Effector CD8-positive, alpha-beta T cell (primary cell): ENCODE data around the gene PLD4.
"Not testable (repeated sequence)": the region's sequence is repeated elsewhere in the genome, so short reads cannot be mapped to it uniquely, and the experiment has no call there.

ENCODE experiments used
- DNase-seq: peaks from one replicate; lab custom pipeline; 2025; lab: John Stamatoyannopoulos, UW

Gene PLD4

DNA sequence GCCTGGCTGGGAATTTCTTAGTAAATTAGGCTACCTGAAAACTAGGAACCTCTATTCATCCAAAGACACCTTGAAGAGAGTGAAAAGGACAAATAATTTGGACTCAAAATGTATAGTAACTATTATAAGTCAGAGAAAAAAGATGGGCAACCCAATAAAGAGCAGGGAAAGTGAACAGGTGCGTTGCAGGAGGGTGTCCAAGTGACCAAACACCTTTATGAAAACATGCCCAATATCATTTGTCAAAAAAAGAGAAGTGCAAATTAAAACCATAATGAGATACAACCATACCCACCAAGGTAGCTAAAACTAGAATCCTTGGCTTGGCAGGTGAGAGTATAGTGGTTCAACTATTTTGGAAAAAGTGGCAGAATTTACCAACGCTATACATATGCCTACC is 24.9 kb upstream of the PLD4 start:
- no peak for DNase-seq

DNA sequence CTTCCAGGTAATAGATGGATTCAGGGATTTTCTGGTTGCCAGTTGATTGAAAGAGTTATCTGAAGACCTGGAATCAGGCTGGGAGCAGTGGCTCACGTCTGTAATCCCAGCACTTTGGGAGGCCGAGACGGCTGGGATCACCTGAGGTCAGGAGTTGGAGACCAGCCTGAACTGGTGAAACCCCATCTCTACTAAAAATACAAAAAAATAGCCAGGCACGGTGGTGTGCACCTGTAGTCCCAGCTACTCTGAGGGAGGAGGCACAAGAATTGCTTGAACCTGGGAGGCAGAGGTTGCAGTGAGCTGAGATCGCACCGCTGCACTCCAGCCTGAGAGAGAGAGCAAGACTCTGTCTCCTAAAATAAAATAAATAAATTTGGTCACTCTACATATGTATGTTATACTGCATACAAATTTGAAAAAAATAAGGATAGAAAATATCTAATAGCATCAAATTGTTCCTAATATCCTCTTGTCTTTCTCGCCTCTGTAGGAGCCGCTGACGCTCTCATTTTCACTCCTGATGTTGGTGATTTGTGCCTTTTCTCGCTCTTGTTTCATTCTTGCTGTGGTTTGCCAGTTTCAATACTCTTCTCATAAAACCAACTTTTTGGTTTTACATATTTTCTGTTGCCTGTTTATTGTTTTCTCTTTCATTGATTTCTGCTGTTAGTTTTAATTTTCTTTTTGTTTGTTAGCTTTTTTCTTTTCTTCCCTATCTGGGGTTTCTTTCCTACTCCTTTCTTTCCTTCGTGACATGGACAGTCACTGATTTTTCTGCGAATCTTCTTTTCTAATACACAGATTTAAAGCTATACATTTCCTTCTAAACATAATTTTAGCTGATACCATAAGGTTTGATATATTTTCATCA is 23.8 kb upstream of the PLD4 start:
- no peak for DNase-seq

DNA sequence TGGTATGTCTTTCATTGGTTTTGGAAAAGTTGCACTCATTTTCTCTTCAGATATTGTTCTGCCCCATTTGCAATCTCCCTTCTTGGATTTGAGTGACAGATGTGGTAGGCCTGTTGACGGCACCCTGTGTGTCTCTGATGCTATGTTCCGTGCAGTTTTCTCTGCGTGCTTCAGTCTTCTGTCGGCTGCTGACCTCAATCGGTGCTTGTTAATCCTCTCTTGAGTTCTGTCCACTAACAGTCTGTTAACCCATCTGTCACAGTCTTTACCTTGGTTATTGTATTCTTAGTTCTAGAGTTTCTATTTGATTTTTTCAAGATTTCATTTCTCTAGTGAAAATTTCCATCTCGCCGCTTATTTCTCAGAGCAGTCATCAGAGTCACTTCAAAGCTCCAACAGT is 20.7 kb upstream of the PLD4 start:
- DNase-seq = no peak

DNA sequence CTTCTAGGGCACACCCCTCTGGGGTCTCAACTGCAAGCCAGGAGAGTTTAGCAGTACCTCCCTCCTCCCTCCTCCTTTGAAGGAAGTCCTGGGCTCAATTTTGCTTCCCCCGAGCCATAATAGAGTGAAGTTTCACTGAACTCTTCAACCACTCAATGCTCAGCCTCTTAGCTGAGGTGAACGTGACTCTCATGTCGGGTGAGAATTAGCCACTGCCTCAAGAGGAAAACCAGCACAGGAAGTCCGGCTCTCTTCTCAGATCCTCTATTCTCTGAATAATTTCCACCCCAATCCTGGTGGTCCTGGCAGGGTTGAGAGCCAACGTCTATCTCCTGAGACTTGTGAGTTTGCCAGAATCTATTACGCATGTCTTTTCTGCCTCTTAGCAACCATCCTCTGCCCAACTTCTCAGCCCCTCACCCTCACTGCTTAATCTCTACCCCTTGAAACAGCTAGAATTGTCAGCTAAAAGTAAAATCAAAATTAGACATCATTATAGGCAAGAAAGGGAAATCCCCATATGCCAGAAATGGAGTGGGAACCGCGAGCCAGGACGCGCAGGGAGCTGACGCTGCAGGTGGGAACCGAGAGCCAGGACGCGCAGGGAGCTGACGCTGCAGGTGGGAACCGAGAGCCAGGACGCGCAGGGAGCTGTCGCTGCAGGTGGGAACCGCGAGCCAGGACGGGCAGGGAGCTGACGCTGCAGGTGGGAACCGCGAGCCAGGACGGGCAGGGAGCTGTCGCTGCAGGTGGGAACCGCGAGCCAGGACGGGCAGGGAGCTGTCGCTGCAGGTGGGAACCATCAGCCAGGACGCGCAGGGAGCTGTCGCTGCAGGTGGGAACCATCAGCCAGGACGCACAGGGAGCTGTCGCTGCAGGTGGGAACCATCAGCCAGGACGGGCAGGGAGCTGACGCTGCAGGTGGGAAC is 19.8 kb upstream of the PLD4 start:
- not testable (repeated sequence) for DNase-seq

DNA sequence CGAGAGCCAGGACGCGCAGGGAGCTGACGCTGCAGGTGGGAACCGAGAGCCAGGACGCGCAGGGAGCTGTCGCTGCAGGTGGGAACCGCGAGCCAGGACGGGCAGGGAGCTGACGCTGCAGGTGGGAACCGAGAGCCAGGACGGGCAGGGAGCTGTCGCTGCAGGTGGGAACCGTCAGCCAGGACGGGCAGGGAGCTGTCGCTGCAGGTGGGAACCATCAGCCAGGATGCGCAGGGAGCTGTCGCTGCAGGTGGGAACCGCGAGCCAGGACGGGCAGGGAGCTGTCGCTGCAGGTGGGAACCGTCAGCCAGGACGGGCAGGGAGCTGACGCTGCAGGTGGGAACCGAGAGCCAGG is 19.1 kb upstream of the PLD4 start:
- DNase-seq = not testable (repeated sequence)

DNA sequence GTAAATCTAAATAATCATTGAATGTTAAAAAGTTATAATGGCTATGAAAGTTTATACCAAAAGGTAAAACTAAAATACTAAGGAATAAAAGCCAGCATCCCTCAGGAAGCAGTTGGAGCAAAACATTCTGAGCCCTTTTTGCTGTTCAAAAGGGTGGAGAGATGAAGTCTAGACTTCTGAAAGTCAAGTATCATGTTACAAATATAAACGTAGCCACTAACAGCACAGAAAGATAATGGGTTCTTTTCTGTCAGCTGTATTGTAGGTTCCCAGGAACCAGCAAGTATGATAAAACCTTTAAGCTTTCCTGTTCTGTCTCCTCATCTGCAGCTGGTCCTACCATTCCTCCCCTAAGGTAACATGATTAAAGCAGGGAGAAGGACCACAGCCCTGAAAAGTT is 16.4 kb upstream of the PLD4 start:
- no peak for DNase-seq

DNA sequence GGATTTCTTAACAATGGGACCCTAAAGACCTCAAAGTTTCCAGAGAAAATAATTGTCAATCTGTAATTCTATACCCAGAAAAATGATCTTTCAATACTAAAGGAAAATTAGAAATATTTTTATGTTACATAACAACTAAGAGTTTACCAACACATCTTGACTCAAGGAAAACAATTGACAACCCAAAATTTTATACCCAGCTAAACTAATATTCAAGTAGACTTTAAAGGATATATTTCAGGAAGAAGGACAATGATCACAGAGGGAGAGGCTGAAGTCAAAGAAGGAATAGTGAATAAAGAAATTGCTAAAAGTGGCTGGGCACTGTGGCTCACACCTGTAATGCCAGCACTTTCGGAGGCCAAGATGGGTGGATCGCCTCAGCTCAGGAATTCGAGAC is 12.6 kb upstream of the PLD4 start:
- DNase-seq = no peak

DNA sequence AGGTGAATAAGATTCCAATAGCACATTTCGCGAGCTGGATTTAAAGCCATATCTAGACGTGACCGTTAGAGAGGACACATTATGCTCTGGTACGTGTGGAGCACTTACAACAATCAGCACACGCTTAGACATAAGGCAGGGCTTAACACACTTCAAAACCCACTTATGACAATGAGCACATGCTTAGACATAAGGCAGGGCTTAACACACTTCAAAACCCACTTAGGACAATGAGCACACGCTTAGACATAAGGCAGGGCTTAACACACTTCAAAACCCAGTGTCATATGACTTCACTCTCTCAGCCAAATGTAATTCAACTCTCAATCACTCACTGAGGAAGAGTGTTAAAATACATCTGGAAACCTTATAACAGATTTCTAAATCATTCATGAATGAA is 11.2 kb upstream of the PLD4 start:
- DNase-seq = no peak

DNA sequence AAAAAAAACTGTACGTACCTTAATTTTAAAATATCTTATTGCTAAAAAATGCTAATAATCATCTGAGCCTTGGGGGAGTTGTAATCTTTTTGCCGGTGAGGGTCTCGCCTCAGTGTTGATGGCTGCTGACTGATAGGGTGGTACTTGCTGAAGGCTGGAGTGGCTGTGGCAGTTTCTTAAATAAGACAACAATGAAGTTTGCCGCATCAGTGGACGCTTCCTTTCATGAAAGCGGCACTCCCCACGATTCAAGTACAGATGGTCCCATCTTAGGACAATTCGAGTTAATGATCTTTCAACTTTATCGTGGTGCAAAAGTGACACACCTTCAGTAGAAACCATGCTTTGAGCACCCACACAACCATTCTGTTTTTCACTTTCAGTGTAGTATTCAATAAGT is 7.6 kb upstream of the PLD4 start:
- DNase-seq = no peak

DNA sequence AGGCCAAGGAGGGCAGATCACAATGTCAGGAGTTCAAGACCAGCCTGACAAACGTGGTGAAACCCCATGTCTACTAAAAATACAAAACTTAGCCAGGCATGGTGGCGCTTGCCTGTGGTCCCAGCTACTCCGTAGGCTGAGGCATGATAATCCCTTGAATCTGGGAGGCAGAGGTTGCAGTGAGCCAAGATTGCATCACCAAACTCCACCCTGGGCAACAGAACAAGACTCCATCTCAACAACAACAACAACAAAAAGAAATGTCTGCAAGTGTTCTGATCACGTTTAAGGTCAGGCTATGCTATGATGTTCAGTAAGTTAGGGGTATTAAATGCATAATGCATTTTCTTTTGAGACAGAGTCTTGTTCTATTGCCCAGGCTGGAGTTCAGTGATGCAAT is 6.7 kb upstream of the PLD4 start:
- no peak for DNase-seq

DNA sequence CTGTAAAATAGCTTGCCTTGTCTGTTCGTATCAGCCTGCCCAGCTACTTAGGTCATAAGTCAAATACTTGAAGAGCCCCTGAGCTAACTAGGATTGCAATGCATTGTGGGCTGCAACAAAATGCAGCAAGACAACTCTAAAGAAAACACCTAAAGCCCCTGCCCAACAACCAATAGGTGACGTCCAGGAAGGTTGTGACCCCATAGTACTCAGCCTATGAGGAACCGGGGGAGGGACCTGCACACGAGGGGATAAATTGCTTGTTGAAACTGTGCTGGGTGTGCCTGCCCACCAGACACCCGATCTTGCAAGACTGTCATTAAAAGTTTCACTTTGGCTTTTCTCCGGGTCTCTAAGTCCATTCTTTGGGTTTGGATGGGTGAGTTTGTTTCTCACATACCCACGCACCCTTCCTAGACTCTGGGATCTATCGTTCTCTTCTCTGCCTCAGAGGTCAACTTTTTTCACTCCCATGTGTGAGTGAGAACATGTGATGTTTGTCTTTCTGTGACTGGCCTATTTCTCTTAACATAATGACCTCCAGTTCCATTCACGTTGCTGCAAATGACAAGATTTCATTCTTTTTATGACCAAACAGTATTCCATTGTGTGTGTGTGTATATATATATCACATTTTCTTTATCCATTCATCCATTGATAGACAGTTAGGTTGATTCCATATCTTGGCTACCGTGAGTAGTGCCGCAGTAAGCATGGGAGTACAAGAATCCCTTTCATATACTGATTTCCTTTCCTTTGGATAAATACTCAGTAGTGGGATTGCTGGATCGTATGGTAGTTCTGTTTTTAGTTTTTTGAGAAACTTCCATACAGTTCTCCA is 5.3 kb upstream of the PLD4 start:
- not testable (repeated sequence) for DNase-seq

DNA sequence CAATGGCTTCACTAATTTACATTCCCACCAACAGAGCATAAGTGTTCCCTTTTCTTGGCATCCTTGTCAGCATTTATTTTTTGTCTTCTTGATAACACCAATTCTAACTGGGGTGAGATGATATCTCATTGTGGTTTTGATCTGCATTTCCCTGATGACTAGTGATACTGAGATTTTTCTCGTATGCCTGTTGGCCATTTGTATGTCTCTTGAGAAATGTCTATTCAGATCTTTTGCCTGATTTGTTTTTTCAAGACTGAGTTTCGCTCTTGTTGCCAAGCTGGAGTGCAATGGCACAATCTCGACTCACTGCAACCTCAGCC is 4.7 kb upstream of the PLD4 start:
- no peak for DNase-seq

DNA sequence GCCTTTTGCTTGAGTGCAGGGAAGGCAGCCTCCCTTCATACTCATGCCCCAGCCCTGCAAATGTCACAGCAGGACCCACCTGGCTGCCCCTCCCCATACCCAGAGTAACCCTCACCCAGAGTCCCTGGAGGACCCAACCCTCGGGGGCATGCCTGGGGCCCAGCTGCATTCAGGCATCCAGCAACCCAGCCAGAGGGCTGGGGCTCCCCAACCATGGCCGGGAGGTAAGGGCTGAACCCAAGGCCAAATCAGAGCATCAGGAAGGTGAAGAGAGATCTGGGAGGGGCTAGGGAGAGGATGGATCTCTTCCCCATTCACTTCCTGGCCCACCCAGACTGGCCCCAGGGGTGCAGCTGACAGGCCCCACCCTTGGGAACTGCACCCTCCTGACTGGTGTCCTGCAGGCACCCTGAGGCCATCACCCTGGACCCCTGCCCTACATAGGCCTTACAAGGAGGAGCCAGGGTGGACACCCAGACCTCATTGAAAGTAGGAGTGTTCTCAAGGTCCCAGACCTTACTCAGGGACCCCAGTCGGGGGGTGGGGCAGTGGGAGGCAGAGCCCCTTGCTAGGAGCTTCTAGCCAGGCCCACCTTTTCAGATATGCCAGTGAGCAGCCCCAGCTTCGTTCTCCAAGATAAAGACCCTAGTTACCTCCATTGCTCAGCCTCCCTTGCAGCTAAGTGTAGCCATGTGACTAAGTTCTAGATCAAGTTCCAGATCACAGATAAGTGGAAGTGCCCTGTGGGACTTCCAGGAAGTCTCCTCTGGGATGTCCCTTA is 849 bp upstream of the PLD4 start:
- no peak for DNase-seq

DNA sequence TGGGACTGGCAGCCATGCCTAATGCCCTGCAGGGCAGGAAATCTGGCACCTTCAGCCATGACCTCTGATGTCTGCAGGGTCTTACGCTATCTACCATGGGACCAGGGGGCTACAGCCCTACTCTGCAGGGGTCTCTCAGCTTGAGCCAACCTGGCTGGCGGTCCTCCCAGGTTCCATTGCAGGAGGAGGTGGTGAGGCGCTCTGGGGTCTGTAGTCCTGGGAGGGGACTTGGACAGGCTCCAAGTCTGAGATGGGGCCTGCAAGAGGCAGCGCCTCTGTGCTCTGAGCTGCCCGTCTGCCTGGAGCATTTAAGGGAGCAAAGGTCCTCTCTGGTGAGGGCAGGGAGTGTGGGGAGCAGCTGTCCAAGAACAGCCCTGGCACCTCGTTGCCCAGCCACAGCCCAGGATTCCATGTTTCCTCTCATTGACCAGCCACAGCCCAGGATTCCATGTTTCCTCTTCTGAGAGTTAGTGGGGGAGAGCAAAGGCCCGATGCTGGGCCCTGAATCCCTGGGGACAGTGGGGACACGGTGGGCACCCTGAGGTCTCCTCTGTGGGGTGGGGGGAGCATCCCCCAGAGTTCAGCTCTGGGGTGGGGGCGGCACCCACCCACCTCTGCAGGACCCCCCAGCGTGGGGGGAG is 655 bp downstream of the PLD4 start:
- DNase-seq = no peak

DNA sequence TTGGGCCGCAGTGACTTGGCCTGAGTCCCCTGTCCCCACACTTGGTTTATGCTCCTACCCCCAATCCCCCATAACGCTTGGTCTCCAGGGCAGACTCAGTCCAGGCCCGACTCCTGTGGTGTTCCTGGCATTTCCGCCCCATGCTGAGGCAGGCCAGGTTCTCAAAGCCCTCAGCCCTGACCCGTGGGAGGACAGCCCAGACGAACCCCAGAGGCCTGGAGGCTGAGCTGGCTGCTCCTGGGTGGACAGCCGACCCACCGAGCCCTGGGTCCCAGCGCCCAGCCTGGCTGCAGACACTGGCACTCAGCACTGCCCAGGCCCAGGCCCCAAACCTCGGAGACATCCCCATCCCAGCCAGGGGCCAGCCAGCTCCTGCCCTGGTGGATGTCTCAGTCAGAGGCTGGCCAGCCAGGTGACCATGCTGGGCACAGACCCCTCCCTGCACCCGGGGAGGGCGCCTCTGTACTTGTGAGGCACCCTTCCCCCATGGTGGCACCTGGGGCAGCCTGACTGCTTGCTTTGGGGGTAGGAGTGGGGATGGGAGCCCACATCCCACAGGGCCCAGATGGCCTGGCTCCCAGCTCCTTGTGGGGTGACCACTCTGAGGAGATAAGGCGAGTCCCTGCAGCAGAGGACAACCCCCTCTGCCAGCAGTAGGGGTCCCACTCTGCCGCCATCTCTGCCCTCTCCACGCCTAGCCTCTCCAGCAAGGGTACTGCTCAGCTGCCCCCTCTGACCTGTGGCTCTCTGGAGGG is 1.4 kb downstream of the PLD4 start:
- DNase-seq = no peak

DNA sequence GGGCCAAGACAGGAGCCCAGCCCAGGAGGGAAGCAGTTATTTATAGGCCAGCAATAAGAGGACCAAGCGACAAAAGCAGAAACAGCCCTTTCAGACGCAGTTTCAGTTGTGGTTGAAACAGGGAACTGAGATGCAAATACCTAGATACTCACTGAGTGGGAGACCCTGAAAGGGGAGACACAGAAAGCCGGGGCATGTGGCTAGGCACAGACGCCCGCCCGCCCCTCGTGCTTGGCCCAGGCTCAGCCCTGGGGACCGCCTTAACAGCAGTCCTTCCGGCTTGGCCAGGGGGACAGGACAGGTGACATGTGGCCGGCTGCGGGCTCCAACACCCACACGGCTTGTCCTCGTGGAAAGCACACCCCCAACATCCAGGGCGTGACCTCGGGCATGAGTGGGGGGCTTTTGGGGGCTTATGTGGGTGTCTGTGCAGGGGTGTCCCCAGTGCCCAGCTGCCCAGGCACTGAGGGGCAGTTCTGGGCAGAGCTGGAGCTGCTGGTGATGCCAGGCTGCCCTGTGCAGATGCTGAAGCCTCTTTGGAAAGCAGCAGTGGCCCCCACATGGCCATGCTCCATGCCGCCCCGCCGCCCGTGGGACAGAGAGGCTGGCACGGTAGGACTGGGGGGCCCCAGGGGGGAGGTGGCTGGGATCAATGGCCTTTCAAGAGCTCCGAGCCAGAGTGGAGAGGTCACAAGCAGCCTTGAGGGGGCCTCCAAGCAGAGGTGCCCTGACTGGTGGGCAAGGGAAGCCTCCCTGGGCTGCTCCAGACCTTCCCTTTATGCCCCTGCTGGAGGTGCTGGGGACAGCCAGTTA is 2.1 kb downstream of the PLD4 start:
- DNase-seq = no peak

DNA sequence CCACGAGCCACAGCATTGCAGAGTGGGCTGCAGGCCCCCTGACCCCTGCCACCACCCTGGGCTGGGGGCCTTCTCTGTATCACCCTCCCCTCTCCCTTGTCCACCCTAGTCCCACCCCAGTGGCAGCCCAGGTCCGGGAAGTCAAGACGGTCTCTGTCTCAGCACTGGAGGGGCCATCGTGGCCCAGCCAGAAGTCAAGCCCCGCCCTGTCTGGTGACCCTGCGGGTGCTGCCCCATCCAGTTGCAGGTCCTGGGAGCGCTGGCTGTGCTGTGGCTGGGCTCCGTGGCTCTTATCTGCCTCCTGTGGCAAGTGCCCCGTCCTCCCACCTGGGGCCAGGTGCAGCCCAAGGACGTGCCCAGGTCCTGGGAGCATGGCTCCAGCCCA is 2.7 kb downstream of the PLD4 start:
- DNase-seq = no peak

DNA sequence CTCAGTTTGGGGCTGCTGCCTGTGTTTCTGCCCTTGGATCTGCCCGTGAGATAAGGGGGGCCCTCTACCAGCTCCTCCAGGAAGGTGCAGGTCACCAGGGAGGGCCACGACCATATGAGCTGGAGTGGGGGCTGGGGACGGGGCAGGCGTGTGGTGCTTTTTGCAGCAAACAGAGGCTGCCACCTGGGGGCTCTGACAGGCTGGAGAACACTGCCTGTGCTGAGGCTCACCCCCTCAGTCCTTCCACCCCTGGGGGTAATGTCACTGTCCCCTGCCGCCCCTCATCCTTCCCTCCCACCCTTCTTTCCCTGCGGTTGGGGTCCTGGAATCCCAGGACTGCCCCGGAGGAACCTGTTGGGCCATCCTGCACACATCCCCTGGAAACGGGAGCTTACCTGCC is 3.2 kb downstream of the PLD4 start:
- DNase-seq = no peak

DNA sequence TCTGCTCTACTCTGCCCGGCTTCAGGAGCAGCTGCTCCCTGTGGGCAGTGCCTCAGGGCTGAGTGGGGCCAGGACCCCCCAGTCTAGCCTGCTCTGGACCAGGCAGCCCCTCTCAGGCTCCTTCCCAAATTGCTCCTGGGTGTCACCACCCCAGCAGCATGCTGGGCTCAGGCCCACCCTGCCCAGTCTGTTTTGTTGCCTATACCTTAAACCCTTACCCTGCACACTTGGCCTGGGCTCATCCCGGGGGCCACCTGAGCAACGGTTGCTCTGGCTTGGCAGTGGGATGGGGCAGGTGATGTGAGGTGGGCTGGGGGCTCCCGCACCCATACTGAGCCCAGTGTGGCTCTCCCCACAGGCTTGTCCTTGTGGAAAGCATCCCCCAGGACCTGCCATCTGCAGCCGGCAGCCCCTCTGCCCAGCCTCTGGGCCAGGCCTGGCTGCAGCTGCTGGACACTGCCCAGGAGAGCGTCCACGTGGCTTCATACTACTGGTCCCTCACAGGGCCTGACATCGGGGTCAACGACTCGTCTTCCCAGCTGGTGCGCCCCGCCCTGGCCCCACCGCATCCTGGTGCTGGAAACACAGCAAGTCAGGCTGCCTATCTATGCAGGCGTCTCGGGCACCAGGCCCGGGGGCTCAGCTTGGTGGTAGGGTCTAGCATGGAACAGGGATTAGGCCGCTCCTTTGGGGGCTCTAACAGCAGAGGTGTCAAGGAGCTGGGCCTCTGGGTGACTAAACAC is 3.9 kb downstream of the PLD4 start:
- no peak for DNase-seq
